ENCODE data around the gene RHO. TPM values are rescaled to one million over a fixed set of nuclear protein-coding genes. Genes with fewer than 3 reads are reported as not detected.
A peak's percentile ranks its signal among the peaks of the same experiment; 100 is the strongest.
"Not testable (repeated sequence)": the region's sequence is repeated elsewhere in the genome, so short reads cannot be mapped to it uniquely, and the experiment has no call there.

The RHO gene
- not detected for total RNA-seq
- not detected for polyA plus RNA-seq (2013, experiment 1 of 2)
- 0.04 TPM for polyA plus RNA-seq (2013, experiment 2 of 2)
- total RNA-seq = 0 to 0.28 (median 0) reads per million in 172 experiments

DNA sequence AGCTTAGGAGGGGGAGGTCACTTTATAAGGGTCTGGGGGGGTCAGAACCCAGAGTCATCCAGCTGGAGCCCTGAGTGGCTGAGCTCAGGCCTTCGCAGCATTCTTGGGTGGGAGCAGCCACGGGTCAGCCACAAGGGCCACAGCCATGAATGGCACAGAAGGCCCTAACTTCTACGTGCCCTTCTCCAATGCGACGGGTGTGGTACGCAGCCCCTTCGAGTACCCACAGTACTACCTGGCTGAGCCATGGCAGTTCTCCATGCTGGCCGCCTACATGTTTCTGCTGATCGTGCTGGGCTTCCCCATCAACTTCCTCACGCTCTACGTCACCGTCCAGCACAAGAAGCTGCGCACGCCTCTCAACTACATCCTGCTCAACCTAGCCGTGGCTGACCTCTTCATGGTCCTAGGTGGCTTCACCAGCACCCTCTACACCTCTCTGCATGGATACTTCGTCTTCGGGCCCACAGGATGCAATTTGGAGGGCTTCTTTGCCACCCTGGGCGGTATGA is at the start of gene RHO:
Gene RHO (plus strand): TSS at position 51 of the 512 bp plus-strand sequence. CDS start 95 bp downstream, at position 146.
- Histone ChIP-seq H3K9me3 (ENCODE audit: control insufficient read depth in 1 of 2, insufficient read depth in 1 of 2, low read length in 2 of 2) (no peaks in the 10 kb centered on the region), H3K36me3 (ENCODE audit: insufficient read depth, low read length) (no peaks in the 10 kb centered on the region), H3K4me3 (ENCODE audit: low read length) (no peak within 1 kb of the TSS), H3K27me3 (ENCODE audit: control insufficient read depth in 1 of 2, insufficient read depth in 2 of 2, low read length in 2 of 2) (no peaks in the 10 kb centered on the region), H3K27ac (ENCODE audit: low read depth in 1 of 2, low read length in 2 of 2) (no peak within 1 kb of the TSS), H3K4me1 (ENCODE audit: insufficient read depth, low read length) (peaks cover 3% of the 10 kb centered on the region)
- no peaks in the 10 kb centered on the region for H3K27me3 Mint-ChIP-seq
- DNase-seq (no peak), ATAC-seq (ENCODE audit: poor library complexity) (no peak)
- H3K9me3 Mint-ChIP-seq = no peaks in the 10 kb centered on the region
- intact Hi-C loops (cut with DNase I, micrococcal nuclease) = no loop called here
- ChIA-PET CTCF (no interaction called here), POLR2A (no interaction called here)
- H3K27ac Mint-ChIP-seq = no peak within 1 kb of the TSS
- TF ChIP-seq, protein P1, sequence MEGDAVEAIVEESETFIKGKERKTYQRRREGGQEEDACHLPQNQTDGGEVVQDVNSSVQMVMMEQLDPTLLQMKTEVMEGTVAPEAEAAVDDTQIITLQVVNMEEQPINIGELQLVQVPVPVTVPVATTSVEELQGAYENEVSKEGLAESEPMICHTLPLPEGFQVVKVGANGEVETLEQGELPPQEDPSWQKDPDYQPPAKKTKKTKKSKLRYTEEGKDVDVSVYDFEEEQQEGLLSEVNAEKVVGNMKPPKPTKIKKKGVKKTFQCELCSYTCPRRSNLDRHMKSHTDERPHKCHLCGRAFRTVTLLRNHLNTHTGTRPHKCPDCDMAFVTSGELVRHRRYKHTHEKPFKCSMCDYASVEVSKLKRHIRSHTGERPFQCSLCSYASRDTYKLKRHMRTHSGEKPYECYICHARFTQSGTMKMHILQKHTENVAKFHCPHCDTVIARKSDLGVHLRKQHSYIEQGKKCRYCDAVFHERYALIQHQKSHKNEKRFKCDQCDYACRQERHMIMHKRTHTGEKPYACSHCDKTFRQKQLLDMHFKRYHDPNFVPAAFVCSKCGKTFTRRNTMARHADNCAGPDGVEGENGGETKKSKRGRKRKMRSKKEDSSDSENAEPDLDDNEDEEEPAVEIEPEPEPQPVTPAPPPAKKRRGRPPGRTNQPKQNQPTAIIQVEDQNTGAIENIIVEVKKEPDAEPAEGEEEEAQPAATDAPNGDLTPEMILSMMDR (IDR thresholded peaks at IDR 0.05) = no peak
- H3K4me1 Mint-ChIP-seq (ENCODE audit: low read depth) = no peaks in the 10 kb centered on the region
- no peaks in the 10 kb centered on the region for H3K36me3 Mint-ChIP-seq (ENCODE audit: low read depth)
- no peak within 1 kb of the TSS for H3K4me3 Mint-ChIP-seq

DNA sequence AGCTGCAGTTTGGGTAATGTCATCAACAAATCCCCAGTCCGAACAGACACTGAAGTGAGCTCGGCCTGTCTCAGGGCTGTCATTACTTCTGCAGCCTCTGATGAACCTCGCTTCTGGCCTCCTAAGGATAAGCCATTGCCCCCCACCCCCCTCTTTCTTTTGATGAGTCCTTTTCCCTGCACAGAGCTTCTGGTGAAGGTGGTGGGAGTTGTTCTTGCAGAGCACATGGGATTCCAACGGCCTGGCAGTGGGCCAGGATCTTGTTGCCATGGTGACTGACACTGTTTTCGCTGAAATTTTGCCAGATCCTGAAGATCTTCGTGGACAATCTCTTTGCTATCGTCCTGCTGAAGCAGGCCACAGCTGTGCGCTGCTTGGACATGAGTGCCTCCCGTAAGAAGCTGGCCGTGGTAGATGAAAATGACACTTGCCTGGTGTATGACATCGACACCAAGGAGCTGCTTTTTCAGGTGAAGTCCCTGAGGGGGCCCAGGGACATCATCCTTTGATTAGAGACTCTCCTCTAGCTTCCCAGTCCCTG is 47.1 kb upstream of the RHO start:
- H3K9me3 ChIP-seq (ENCODE audit: control insufficient read depth in 1 of 2, insufficient read depth in 1 of 2, low read length in 2 of 2); H3K27me3 ChIP-seq (ENCODE audit: control insufficient read depth in 1 of 2, insufficient read depth in 2 of 2, low read length in 2 of 2); CTCF ChIA-PET; H3K27me3 Mint-ChIP-seq; ATAC-seq (ENCODE audit: poor library complexity); H3K9me3 Mint-ChIP-seq; H3K4me3 ChIP-seq (ENCODE audit: low read length); H3K4me3 Mint-ChIP-seq; DNase-seq: not testable (repeated sequence)
- POLR2A ChIA-PET = interaction anchor here (3.4 kb wide), 1 partner anchor 41 kb away, joined by 18 read pairs; the partner anchor contains the start of genes IFT122 and MBD4
- intact Hi-C loops (cut with DNase I, micrococcal nuclease) = loop anchor here in 1 of 2 experiments (5.0 kb wide), 1 partner anchor 39 kb away; the partner anchor contains the start of gene IFT122
- Histone ChIP-seq H3K4me1 (ENCODE audit: insufficient read depth, low read length) (peaks cover 15% of the 10 kb centered on the region), H3K36me3 (ENCODE audit: insufficient read depth, low read length) (peaks cover 16% of the 10 kb centered on the region), H3K27ac (ENCODE audit: low read depth in 1 of 2, low read length in 2 of 2) (peak overlapping the region; percentile 60 to 80)
- peaks cover 53% of the 10 kb centered on the region for H3K36me3 Mint-ChIP-seq (ENCODE audit: low read depth)
- peaks cover 22% of the 10 kb centered on the region for H3K4me1 Mint-ChIP-seq (ENCODE audit: low read depth)
- H3K27ac Mint-ChIP-seq = peak overlapping the region; percentile 86

DNA sequence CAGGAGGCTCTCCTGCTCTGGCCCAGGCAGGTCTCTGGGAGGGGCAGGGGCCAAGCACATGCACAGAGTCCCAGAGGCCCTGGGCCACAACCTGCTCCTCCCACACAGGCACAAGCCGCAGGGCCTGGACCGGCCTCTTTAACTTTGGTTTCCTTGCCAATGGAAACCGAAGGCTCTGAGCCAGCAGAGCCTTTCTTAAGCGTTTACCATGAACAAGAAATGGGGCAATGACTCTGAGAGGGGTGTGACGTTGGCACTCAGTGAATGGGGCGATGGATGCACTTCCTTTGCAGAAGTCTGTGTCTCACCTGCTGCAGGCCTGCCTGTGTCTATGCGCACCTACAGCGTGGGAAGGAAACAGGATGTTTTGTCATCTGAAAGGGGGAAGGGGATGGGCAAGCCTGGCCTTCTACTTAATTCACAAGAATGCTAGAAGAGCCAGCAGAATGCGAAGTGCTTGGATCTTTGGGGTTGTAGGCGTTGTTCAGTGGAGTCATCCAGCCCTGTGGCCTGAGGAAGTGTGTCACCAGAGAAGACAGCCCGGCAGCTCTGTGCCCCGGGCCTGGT is 46.6 kb upstream of the RHO start:
- H3K4me1 ChIP-seq (ENCODE audit: insufficient read depth, low read length) = peaks cover 15% of the 10 kb centered on the region
- H3K4me3 ChIP-seq (ENCODE audit: low read length) = no peak overlapping the region
- H3K36me3 ChIP-seq (ENCODE audit: insufficient read depth, low read length) = peaks cover 10% of the 10 kb centered on the region
- intact Hi-C loops (cut with DNase I, micrococcal nuclease) = loop anchor here (1.0 to 5.0 kb wide), 2 partner anchors 40 to 42 kb away; partner anchors contain the start of gene IFT122 (in 2 of the 2)
- H3K27me3 ChIP-seq (ENCODE audit: control insufficient read depth in 1 of 2, insufficient read depth in 2 of 2, low read length in 2 of 2) = no peaks in the 10 kb centered on the region
- peak overlapping the region; percentile 60 to 80 for H3K27ac ChIP-seq (ENCODE audit: low read depth in 1 of 2, low read length in 2 of 2)
- Mint-ChIP-seq H3K4me3 (peak overlapping the region; percentile 11), H3K36me3 (ENCODE audit: low read depth) (peaks cover 51% of the 10 kb centered on the region), H3K9me3 (no peaks in the 10 kb centered on the region), H3K27me3 (no peaks in the 10 kb centered on the region), H3K27ac (peak overlapping the region; percentile 86), H3K4me1 (ENCODE audit: low read depth) (peaks cover 22% of the 10 kb centered on the region)
- ATAC-seq (ENCODE audit: poor library complexity) (peak; percentile 98), DNase-seq (peak; percentile 40 to 84 (median 56))
- CTCF ChIA-PET = no interaction called here
- POLR2A ChIA-PET = interaction anchor here (3.4 kb wide), 1 partner anchor 41 kb away, joined by 18 read pairs; the partner anchor contains the start of genes IFT122 and MBD4
- H3K9me3 ChIP-seq (ENCODE audit: control insufficient read depth in 1 of 2, insufficient read depth in 1 of 2, low read length in 2 of 2) = no peaks in the 10 kb centered on the region
- TF ChIP-seq, protein P1 (IDR thresholded peaks at IDR 0.05) = no peak
